Vagina (tissue), 2 donors: ENCODE results near the gene FBXL14.

Experiments used
- POLR2A ChIP-seq, 2 donors: fragments of 450-650 bp; IDR thresholded peaks; one replicate each; pipeline ENCODE4 v1.6.1; 2017; ENCODE audit warnings: antibody characterized with exemption in 2 of 2, mild to moderate bottlenecking in 2 of 2, moderate library complexity in 2 of 2
- TF ChIP-seq, protein P1 (sequence below), 3 experiments: fragments of 450-650 bp in 2 of 3; fragments of 200-600 bp in 1 of 3; sonication (generic) in 1 of 3; IDR thresholded peaks; one replicate each; pipeline ENCODE4 v1.5.1; 2017 to 2019; ENCODE audit warnings: antibody characterized with exemption in 3 of 3, mild to moderate bottlenecking in 2 of 3, moderate library complexity in 2 of 3

DNA sequence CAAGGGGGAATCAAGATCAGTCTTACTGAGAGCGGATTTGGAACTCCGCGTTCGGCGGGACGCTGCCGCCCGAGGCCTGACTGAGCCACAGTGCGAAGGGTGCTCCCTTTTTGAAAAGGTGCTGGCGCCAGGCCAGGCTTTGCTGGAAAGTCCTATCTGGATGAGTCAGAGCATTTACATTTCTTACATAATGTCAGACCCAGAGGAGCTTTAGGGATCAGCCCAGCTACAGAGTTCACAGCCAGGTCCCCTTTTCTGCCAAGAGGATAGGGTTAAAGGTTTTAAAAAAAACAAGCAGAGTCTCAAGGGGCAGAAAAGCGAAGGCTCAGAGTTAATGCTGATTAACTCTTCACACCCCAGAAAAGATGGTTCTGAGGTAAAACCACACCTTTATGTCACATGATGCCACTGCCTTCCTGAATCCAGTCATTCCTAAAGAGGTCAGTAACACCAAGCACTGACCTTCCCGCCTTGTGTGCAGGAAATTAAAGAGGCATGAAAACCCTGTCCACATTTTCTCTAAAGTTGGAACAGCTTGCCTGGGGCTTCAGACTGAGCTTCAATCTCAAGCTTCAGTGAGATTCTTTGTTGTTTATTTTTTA lies 11.7 kb upstream of the FBXL14 start:
- TF ChIP-seq, protein P1, sequence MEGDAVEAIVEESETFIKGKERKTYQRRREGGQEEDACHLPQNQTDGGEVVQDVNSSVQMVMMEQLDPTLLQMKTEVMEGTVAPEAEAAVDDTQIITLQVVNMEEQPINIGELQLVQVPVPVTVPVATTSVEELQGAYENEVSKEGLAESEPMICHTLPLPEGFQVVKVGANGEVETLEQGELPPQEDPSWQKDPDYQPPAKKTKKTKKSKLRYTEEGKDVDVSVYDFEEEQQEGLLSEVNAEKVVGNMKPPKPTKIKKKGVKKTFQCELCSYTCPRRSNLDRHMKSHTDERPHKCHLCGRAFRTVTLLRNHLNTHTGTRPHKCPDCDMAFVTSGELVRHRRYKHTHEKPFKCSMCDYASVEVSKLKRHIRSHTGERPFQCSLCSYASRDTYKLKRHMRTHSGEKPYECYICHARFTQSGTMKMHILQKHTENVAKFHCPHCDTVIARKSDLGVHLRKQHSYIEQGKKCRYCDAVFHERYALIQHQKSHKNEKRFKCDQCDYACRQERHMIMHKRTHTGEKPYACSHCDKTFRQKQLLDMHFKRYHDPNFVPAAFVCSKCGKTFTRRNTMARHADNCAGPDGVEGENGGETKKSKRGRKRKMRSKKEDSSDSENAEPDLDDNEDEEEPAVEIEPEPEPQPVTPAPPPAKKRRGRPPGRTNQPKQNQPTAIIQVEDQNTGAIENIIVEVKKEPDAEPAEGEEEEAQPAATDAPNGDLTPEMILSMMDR (IDR thresholded peaks at IDR 0.05): no peak
- no peak for TF ChIP-seq POLR2A (IDR thresholded peaks at IDR 0.05)
